ENCODE data around the gene RFC2.
"Not testable (repeated sequence)": the region's sequence is repeated elsewhere in the genome, so short reads cannot be mapped to it uniquely, and the experiment has no call there.

DNA sequence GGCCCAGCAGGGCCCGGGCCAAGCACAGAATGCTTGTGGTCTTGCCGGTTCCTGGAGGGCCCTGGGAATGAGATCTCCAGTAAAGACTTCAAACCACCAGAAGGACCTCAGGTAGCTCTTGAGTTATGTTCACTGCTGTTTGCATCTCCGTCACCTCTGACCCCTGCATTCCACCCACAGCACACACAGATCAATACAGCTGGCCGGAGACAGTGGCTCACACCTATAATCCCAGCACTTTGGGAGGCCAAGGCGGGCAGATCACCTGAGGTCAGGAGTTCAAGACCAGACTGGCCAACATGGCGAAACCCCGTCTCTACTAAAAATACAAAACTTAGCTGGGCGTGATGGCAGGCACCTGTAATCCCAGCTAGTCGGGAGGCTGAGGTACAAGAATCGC is 5.1 kb downstream of the RFC2 start:
- TF ChIP-seq, protein P1, sequence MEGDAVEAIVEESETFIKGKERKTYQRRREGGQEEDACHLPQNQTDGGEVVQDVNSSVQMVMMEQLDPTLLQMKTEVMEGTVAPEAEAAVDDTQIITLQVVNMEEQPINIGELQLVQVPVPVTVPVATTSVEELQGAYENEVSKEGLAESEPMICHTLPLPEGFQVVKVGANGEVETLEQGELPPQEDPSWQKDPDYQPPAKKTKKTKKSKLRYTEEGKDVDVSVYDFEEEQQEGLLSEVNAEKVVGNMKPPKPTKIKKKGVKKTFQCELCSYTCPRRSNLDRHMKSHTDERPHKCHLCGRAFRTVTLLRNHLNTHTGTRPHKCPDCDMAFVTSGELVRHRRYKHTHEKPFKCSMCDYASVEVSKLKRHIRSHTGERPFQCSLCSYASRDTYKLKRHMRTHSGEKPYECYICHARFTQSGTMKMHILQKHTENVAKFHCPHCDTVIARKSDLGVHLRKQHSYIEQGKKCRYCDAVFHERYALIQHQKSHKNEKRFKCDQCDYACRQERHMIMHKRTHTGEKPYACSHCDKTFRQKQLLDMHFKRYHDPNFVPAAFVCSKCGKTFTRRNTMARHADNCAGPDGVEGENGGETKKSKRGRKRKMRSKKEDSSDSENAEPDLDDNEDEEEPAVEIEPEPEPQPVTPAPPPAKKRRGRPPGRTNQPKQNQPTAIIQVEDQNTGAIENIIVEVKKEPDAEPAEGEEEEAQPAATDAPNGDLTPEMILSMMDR (IDR thresholded peaks at IDR 0.05; ENCODE audit: borderline replicate concordance, extremely low read depth, low read length, poor library complexity, severe bottlenecking) = not testable (repeated sequence)
- not testable (repeated sequence) for TF ChIP-seq EZH2 (IDR thresholded peaks at IDR 0.05; ENCODE audit: borderline replicate concordance, low read depth, low read length, severe bottlenecking)

All from DND-41 (cell line).